ENCODE results near the gene ADAM21. TPM values are rescaled to one million over a fixed set of nuclear protein-coding genes. Genes with fewer than 3 reads are reported as not detected.
"Not testable (repeated sequence)": the region's sequence is repeated elsewhere in the genome, so short reads cannot be mapped to it uniquely, and the experiment has no call there.

The ADAM21 gene
- total and polyA plus RNA-seq, 4 experiments from 2014 or later, result 0.10 TPM; not detected in 3

- Mint-ChIP-seq H3K36me3 (peaks cover 15 to 16% of the 10 kb centered on the region in 2 donors), H3K9me3 (peaks cover 2 to 35% (median 18%) of the 10 kb centered on the region in 8 donors), H3K4me3 (no peak overlapping the region), H3K27ac (no peak overlapping the region), H3K27me3 (no peaks in the 10 kb centered on the region), H3K4me1 (no peaks in the 10 kb centered on the region)
- POLR2A ChIA-PET (ENCODE audit: partially characterized antibody), result interaction anchor here (0.6 kb wide), 1 partner anchor 315 kb away, joined by 3 read pairs; no protein-coding TSS in a partner anchor
- intact Hi-C loops (cut with micrococcal nuclease), result no loop called here
- Histone ChIP-seq H3K4me3 (ENCODE audit: low read length in 2 of 2) (no peak overlapping the region), H3K9me3 (ENCODE audit: control insufficient read depth in 1 of 2, low read length in 2 of 2) (peaks cover 0 to 3% of the 10 kb centered on the region in 2 donors), H3K36me3 (ENCODE audit: insufficient read depth, low read length) (no peaks in the 10 kb centered on the region), H3K27me3 (ENCODE audit: insufficient read depth, low read length) (no peaks in the 10 kb centered on the region), H3K27ac (ENCODE audit: low read depth, low read length) (no peak overlapping the region), H3K4me1 (ENCODE audit: insufficient read depth, low read length) (no peaks in the 10 kb centered on the region)
- no peak for DNase-seq
- CTCF ChIA-PET (ENCODE audit: partially characterized antibody), result no interaction called here
Observed at GRCh38 chr14:70448633-70449340, 3.2 kb upstream of the ADAM21 start.

GRCh38 chr14:70454731-70455130 lies 2.8 kb downstream of the ADAM21 start:
- Mint-ChIP-seq H3K9me3 (no peaks in the 10 kb centered on the region), H3K4me3 (no peak overlapping the region), H3K27ac (no peak overlapping the region), H3K4me1 (no peaks in the 10 kb centered on the region), H3K36me3 (peaks cover 0 to 3% of the 10 kb centered on the region in 2 donors), H3K27me3 (no peaks in the 10 kb centered on the region)
- Histone ChIP-seq H3K36me3 (ENCODE audit: insufficient read depth, low read length) (no peaks in the 10 kb centered on the region), H3K4me3 (ENCODE audit: low read length in 2 of 2) (no peak overlapping the region), H3K27ac (ENCODE audit: low read depth, low read length) (no peak overlapping the region), H3K9me3 (ENCODE audit: control insufficient read depth in 1 of 2, low read length in 2 of 2) (no peaks in the 10 kb centered on the region), H3K27me3 (ENCODE audit: insufficient read depth, low read length) (no peaks in the 10 kb centered on the region), H3K4me1 (ENCODE audit: insufficient read depth, low read length) (no peaks in the 10 kb centered on the region)
- intact Hi-C loops (cut with micrococcal nuclease), result no loop called here
- POLR2A ChIA-PET (ENCODE audit: partially characterized antibody), result no interaction called here
- CTCF ChIA-PET (ENCODE audit: partially characterized antibody), result no interaction called here
- no peak for DNase-seq

- Mint-ChIP-seq H3K27me3 (peaks cover 0 to 1% of the 10 kb centered on the region in 2 donors), H3K9me3 (peaks cover 0 to 5% (median 0%) of the 10 kb centered on the region in 8 donors), H3K4me3 (no peak overlapping the region), H3K4me1 (no peaks in the 10 kb centered on the region), H3K27ac (no peak overlapping the region), H3K36me3 (peaks cover 17 to 44% of the 10 kb centered on the region in 2 donors)
- intact Hi-C loops (cut with micrococcal nuclease), result no loop called here
- ChIA-PET POLR2A (ENCODE audit: partially characterized antibody) (no interaction called here), CTCF (ENCODE audit: partially characterized antibody) (no interaction called here)
- Histone ChIP-seq H3K36me3 (ENCODE audit: insufficient read depth, low read length) (no peaks in the 10 kb centered on the region), H3K27me3 (ENCODE audit: insufficient read depth, low read length) (no peaks in the 10 kb centered on the region), H3K4me1 (ENCODE audit: insufficient read depth, low read length) (no peaks in the 10 kb centered on the region), H3K9me3 (ENCODE audit: control insufficient read depth in 1 of 2, low read length in 2 of 2) (no peaks in the 10 kb centered on the region), H3K4me3 (ENCODE audit: low read length in 2 of 2) (no peak overlapping the region), H3K27ac (ENCODE audit: low read depth, low read length) (no peak overlapping the region)
- no peak for DNase-seq
Observed at GRCh38 chr14:70468731-70469130, 16.8 kb downstream of the ADAM21 start.

GRCh38 chr14:70470863-70471563 lies 19.0 kb downstream of the ADAM21 start:
- H3K9me3 ChIP-seq (ENCODE audit: control insufficient read depth in 1 of 2, low read length in 2 of 2); H3K27ac ChIP-seq (ENCODE audit: low read depth, low read length); intact Hi-C loops (cut with micrococcal nuclease); POLR2A ChIA-PET (ENCODE audit: partially characterized antibody); H3K4me1 Mint-ChIP-seq; H3K4me3 ChIP-seq (ENCODE audit: low read length in 2 of 2); DNase-seq; H3K36me3 ChIP-seq (ENCODE audit: insufficient read depth, low read length); H3K9me3 Mint-ChIP-seq; H3K27me3 ChIP-seq (ENCODE audit: insufficient read depth, low read length); H3K4me1 ChIP-seq (ENCODE audit: insufficient read depth, low read length); H3K27me3 Mint-ChIP-seq; CTCF ChIA-PET (ENCODE audit: partially characterized antibody); H3K27ac Mint-ChIP-seq: not testable (repeated sequence)
- H3K4me3 Mint-ChIP-seq, result peak overlapping the region in 1 of 8 donors; percentile 17
- peaks cover 17 to 57% of the 10 kb centered on the region in 2 donors for H3K36me3 Mint-ChIP-seq

- no peak for DNase-seq
- peaks cover 0 to 8% (median 1%) of the 10 kb centered on the region in 8 donors for H3K9me3 Mint-ChIP-seq
- Histone ChIP-seq H3K27me3 (ENCODE audit: insufficient read depth, low read length) (no peaks in the 10 kb centered on the region), H3K36me3 (ENCODE audit: insufficient read depth, low read length) (no peaks in the 10 kb centered on the region), H3K9me3 (ENCODE audit: control insufficient read depth in 1 of 2, low read length in 2 of 2) (no peaks in the 10 kb centered on the region), H3K4me1 (ENCODE audit: insufficient read depth, low read length) (no peaks in the 10 kb centered on the region), H3K27ac (ENCODE audit: low read depth, low read length) (no peak overlapping the region), H3K4me3 (ENCODE audit: low read length in 2 of 2) (no peak overlapping the region)
- no peak overlapping the region for H3K27ac Mint-ChIP-seq
- intact Hi-C loops (cut with micrococcal nuclease), result no loop called here
- H3K27me3 Mint-ChIP-seq, result no peaks in the 10 kb centered on the region
- H3K4me1 Mint-ChIP-seq, result no peaks in the 10 kb centered on the region
- H3K4me3 Mint-ChIP-seq, result no peak overlapping the region
- POLR2A ChIA-PET (ENCODE audit: partially characterized antibody), result no interaction called here
- H3K36me3 Mint-ChIP-seq, result peaks cover 17 to 63% of the 10 kb centered on the region in 2 donors
- CTCF ChIA-PET (ENCODE audit: partially characterized antibody), result no interaction called here
Observed at GRCh38 chr14:70472253-70473159, 20.5 kb downstream of the ADAM21 start.

GRCh38 chr14:70473825-70474224 lies 21.9 kb downstream of the ADAM21 start:
- Mint-ChIP-seq H3K36me3 (peaks cover 17 to 59% of the 10 kb centered on the region in 2 donors), H3K27me3 (no peaks in the 10 kb centered on the region), H3K27ac (no peak overlapping the region), H3K4me3 (no peak overlapping the region), H3K4me1 (no peaks in the 10 kb centered on the region), H3K9me3 (peaks cover 0 to 8% (median 1%) of the 10 kb centered on the region in 8 donors)
- intact Hi-C loops (cut with micrococcal nuclease), result no loop called here
- no peak overlapping the region for H3K27ac ChIP-seq (ENCODE audit: low read depth, low read length)
- no peak overlapping the region for H3K4me3 ChIP-seq (ENCODE audit: low read length in 2 of 2)
- no peaks in the 10 kb centered on the region for H3K9me3 ChIP-seq (ENCODE audit: control insufficient read depth in 1 of 2, low read length in 2 of 2)
- no peaks in the 10 kb centered on the region for H3K36me3 ChIP-seq (ENCODE audit: insufficient read depth, low read length)
- no peak for DNase-seq
- CTCF ChIA-PET (ENCODE audit: partially characterized antibody), result no interaction called here
- H3K4me1 ChIP-seq (ENCODE audit: insufficient read depth, low read length), result no peaks in the 10 kb centered on the region
- H3K27me3 ChIP-seq (ENCODE audit: insufficient read depth, low read length), result no peaks in the 10 kb centered on the region
- POLR2A ChIA-PET (ENCODE audit: partially characterized antibody), result no interaction called here

- H3K36me3 ChIP-seq (ENCODE audit: insufficient read depth, low read length); DNase-seq; H3K4me3 ChIP-seq (ENCODE audit: low read length in 2 of 2); H3K27me3 Mint-ChIP-seq; H3K4me3 Mint-ChIP-seq; H3K4me1 ChIP-seq (ENCODE audit: insufficient read depth, low read length); POLR2A ChIA-PET (ENCODE audit: partially characterized antibody); H3K4me1 Mint-ChIP-seq; H3K27ac Mint-ChIP-seq; intact Hi-C loops (cut with micrococcal nuclease); H3K9me3 ChIP-seq (ENCODE audit: control insufficient read depth in 1 of 2, low read length in 2 of 2); H3K27ac ChIP-seq (ENCODE audit: low read depth, low read length); CTCF ChIA-PET (ENCODE audit: partially characterized antibody); H3K27me3 ChIP-seq (ENCODE audit: insufficient read depth, low read length): not testable (repeated sequence)
- Mint-ChIP-seq H3K9me3 (peaks cover 0 to 15% (median 2%) of the 10 kb centered on the region in 8 donors), H3K36me3 (peaks cover 11 to 51% of the 10 kb centered on the region in 2 donors)
Observed at GRCh38 chr14:70475459-70475858, 23.5 kb downstream of the ADAM21 start.

All from CD4-positive, alpha-beta memory T cell (primary cell).